H1 (cell line): ENCODE results near the gene RXFP1. TPM values are rescaled to one million over a fixed set of nuclear protein-coding genes. Genes with fewer than 3 reads are reported as not detected.

Experiments
- CTCF ChIA-PET: fragments of 300-600 bp; sonication (Branson Sonifier 250); formaldehyde crosslinking; loops from one replicate; lab custom pipeline; 2021; ENCODE audit not compliant: partially characterized antibody; lab: Charles Lee
- POLR2A ChIA-PET: fragments of 300-600 bp; sonication (Branson Sonifier 250); formaldehyde crosslinking; loops from one replicate; lab custom pipeline; 2021; ENCODE audit warnings: inconsistent platforms; ENCODE audit not compliant: partially characterized antibody; lab: Charles Lee
- DNase-seq, 2 experiments: peaks; one replicate each; pipeline versions ENCODE4 v3.0.0 to v3.0.0-alpha.2; 2010 to 2022; ENCODE audit warnings: low spot score in 2 of 2, low read depth in 1 of 2, mixed read lengths in 1 of 2
- FAIRE-seq: peaks from 2 replicates; lab custom pipeline; 2011; peaks lifted over from hg19 to GRCh38; lab: Jason Lieb, UNC
- H2AFZ ChIP-seq: 2 replicates; pipeline ENCODE4 v1.8.1; 2012; ENCODE audit warnings: low read length, inconsistent platforms
- H2AK5ac ChIP-seq: 2 replicates; pipeline ENCODE4 v1.6.1; 2013; ENCODE audit warnings: low read depth, low read length
- H2BK120ac ChIP-seq: replicated peaks from 2 replicates; pipeline ENCODE3; 2013; ENCODE audit warnings: low read depth, low read length, inconsistent platforms
- H2BK12ac ChIP-seq: 2 replicates; pipeline ENCODE4 v1.6.1; 2013; ENCODE audit warnings: low read depth, low read length
- H2BK15ac ChIP-seq: 2 replicates; pipeline ENCODE4 v1.6.1; 2013; ENCODE audit warnings: low read length
- H2BK20ac ChIP-seq: 2 replicates; pipeline ENCODE4 v1.6.1; 2013; ENCODE audit warnings: low read length
- H2BK5ac ChIP-seq: 2 replicates; pipeline ENCODE4 v1.6.1; 2013; ENCODE audit warnings: low read depth, low read length
- H3K14ac ChIP-seq: 2 replicates; pipeline ENCODE4 v1.6.1; 2013; ENCODE audit warnings: inconsistent platforms; ENCODE audit not compliant: insufficient read length
- H3K18ac ChIP-seq: 2 replicates; pipeline ENCODE4 v1.6.1; 2013; ENCODE audit warnings: low read length; ENCODE audit errors: extremely low read depth
- H3K23ac ChIP-seq: 2 replicates; pipeline ENCODE4 v1.6.1; 2013; ENCODE audit warnings: inconsistent platforms; ENCODE audit not compliant: insufficient read length
- H3K23me2 ChIP-seq: 2 replicates; pipeline ENCODE4 v1.6.1; 2013; ENCODE audit warnings: low read depth, low read length
- H3K27ac ChIP-seq: 2 replicates; pipeline ENCODE4 v1.6.1; 2011; ENCODE audit warnings: low read depth, low read length, inconsistent platforms
- H3K27me3 ChIP-seq, 4 experiments: replicated peaks in 1 of 4; 1 replicate in 1 of 4; 2 replicates in 3 of 4; pipeline versions ENCODE4 v1.6.1 to v1.8.1; 2011 to 2013; ENCODE audit warnings: low read length in 3 of 4, mild to moderate bottlenecking in 3 of 4, inconsistent platforms in 2 of 4, mixed read lengths in 2 of 4, moderate library complexity in 1 of 4; ENCODE audit not compliant: control insufficient read depth in 3 of 4, insufficient read depth in 3 of 4; ENCODE audit errors: extremely low read depth in 1 of 4
- H3K36me3 ChIP-seq, 4 experiments: 2 replicates each; pipeline versions ENCODE4 v1.6.1 to v1.8.1; 2011 to 2013; ENCODE audit warnings: mild to moderate bottlenecking in 4 of 4, low read length in 3 of 4, moderate library complexity in 2 of 4, control low read depth in 1 of 4, inconsistent platforms in 1 of 4; ENCODE audit not compliant: insufficient read depth in 4 of 4, control insufficient read depth in 2 of 4
- H3K4ac ChIP-seq: replicated peaks from 2 replicates; pipeline ENCODE3; 2013; ENCODE audit warnings: low read length, low read depth, mixed read lengths, inconsistent platforms; ENCODE audit not compliant: insufficient read length
- H3K4me1 ChIP-seq, 4 experiments: replicated peaks in 1 of 4; 1 replicate in 1 of 4; 2 replicates in 3 of 4; pipeline versions ENCODE4 v1.6.1 to v1.8.1; 2011 to 2013; ENCODE audit warnings: low read length in 3 of 4, inconsistent platforms in 2 of 4, mixed read lengths in 1 of 4; ENCODE audit not compliant: insufficient read depth in 4 of 4, control insufficient read depth in 3 of 4
- H3K4me2 ChIP-seq, 2 experiments: 2 replicates each; pipeline versions ENCODE4 v1.6.1 to v1.8.1; 2011 to 2013; ENCODE audit warnings: low read depth in 2 of 2, low read length in 2 of 2, control low read depth in 1 of 2, inconsistent platforms in 1 of 2, mild to moderate bottlenecking in 1 of 2; ENCODE audit not compliant: insufficient read depth in 1 of 2
- H3K4me3 ChIP-seq, 4 experiments: fragments of 200-600, 300-600 bp in 1 of 4; sonication (generic), shearing (Covaris generic), sonication (Bioruptor Twin) in 1 of 4; 2 replicates each; pipeline versions ENCODE4 v1.5.1 to v1.8.1; 2011 to 2016; ENCODE audit warnings: low read length in 4 of 4, low read depth in 3 of 4, control low read depth in 2 of 4, inconsistent platforms in 2 of 4, mild to moderate bottlenecking in 2 of 4, mixed read lengths in 1 of 4, moderate library complexity in 1 of 4; ENCODE audit not compliant: insufficient read depth in 2 of 4; ENCODE audit errors: extremely low read depth in 1 of 4
- H3K56ac ChIP-seq: replicated peaks from 2 replicates; pipeline ENCODE3; 2013; ENCODE audit warnings: low read depth, mild to moderate bottlenecking, mixed read lengths, low read length, inconsistent platforms; ENCODE audit not compliant: insufficient read length
- H3K79me1 ChIP-seq: 2 replicates; pipeline ENCODE4 v1.6.1; 2013; ENCODE audit warnings: low read depth, low read length, control low read depth
- H3K79me2 ChIP-seq, 2 experiments: 2 replicates each; pipeline versions ENCODE4 v1.6.1 to v1.8.1; 2012 to 2013; ENCODE audit warnings: low read length in 2 of 2, mild to moderate bottlenecking in 2 of 2, inconsistent platforms in 1 of 2; ENCODE audit not compliant: insufficient read depth in 2 of 2, control insufficient read depth in 1 of 2
- H3K9ac ChIP-seq, 4 experiments: replicated peaks in 1 of 4; 1 replicate in 1 of 4; 2 replicates in 3 of 4; pipeline versions ENCODE4 v1.6.1 to v1.8.1; 2011 to 2013; ENCODE audit warnings: low read depth in 3 of 4, low read length in 3 of 4, control low read depth in 2 of 4, mild to moderate bottlenecking in 2 of 4, moderate library complexity in 2 of 4, inconsistent platforms in 1 of 4; ENCODE audit errors: extremely low read depth in 1 of 4
- H3K9me3 ChIP-seq, 2 experiments: 2 replicates each; pipeline versions ENCODE4 v1.6.1 to v1.8.1; 2012 to 2013; ENCODE audit warnings: mild to moderate bottlenecking in 2 of 2, moderate library complexity in 2 of 2, control low read depth in 1 of 2, inconsistent platforms in 1 of 2, low read depth in 1 of 2, low read length in 1 of 2, mixed read lengths in 1 of 2; ENCODE audit not compliant: insufficient read depth in 2 of 2
- H4K20me1 ChIP-seq, 2 experiments: replicated peaks in 1 of 2; 2 replicates each; pipeline versions ENCODE3 to v1.8.1; 2011 to 2013; ENCODE audit warnings: inconsistent platforms in 2 of 2, low read length in 2 of 2, mild to moderate bottlenecking in 1 of 2; ENCODE audit not compliant: insufficient read depth in 2 of 2, control insufficient read depth in 1 of 2
- H4K5ac ChIP-seq: 2 replicates; pipeline ENCODE4 v1.6.1; 2013; ENCODE audit warnings: low read length, low read depth, mixed read lengths, inconsistent platforms; ENCODE audit not compliant: insufficient read length
- H4K8ac ChIP-seq: 2 replicates; pipeline ENCODE4 v1.8.0; 2013; ENCODE audit warnings: mild to moderate bottlenecking, moderate library complexity, low read length, inconsistent platforms; ENCODE audit not compliant: insufficient read depth; ENCODE audit errors: extremely low read depth
- H4K91ac ChIP-seq: replicated peaks from 2 replicates; pipeline ENCODE3; 2013; ENCODE audit warnings: low read length, mixed read lengths, inconsistent platforms; ENCODE audit not compliant: insufficient read length
- CBX5 ChIP-seq: fragments of 300-800, 300-1000 bp; sonication (generic); IDR thresholded peaks from 2 replicates; pipeline ENCODE4 v1.7.1; 2016; ENCODE audit warnings: antibody characterized with exemption, low read length, low read depth
- CBX8 ChIP-seq: fragments of 300-800, 300-1000 bp; sonication (generic); IDR thresholded peaks from 2 replicates; pipeline ENCODE4 v1.7.1; 2016; ENCODE audit warnings: low read depth, low read length, borderline replicate concordance
- CEBPB ChIP-seq: IDR thresholded peaks from 2 replicates; pipeline ENCODE4 v1.6.1; 2012; ENCODE audit warnings: low read depth, low read length
- CHD1 ChIP-seq: IDR thresholded peaks from 2 replicates; pipeline ENCODE4 v1.6.1; 2012; ENCODE audit warnings: low read depth, low read length, improper control_type of control experiment
- FOSL1 ChIP-seq: IDR thresholded peaks from 2 replicates; pipeline ENCODE4 v1.6.1; 2011; ENCODE audit warnings: mild to moderate bottlenecking, low read depth, low read length, moderate library complexity; ENCODE audit not compliant: insufficient read depth
- HDAC2 ChIP-seq, 2 experiments: fragments of 300-600 bp in 1 of 2; sonication (generic) in 1 of 2; IDR thresholded peaks; 2 replicates each; pipeline ENCODE4 v1.6.1; 2011 to 2012; ENCODE audit warnings: low read depth in 2 of 2, low read length in 2 of 2, mild to moderate bottlenecking in 2 of 2, moderate library complexity in 2 of 2, borderline replicate concordance in 1 of 2, inconsistent platforms in 1 of 2
- KDM5A ChIP-seq: fragments of 200-600 bp; IDR thresholded peaks from 2 replicates; pipeline ENCODE4 v1.7.1; 2012; ENCODE audit warnings: mild to moderate bottlenecking, low read length, inconsistent platforms, mixed read lengths
- POU5F1 ChIP-seq: IDR thresholded peaks from 2 replicates; pipeline ENCODE4 v1.6.1; 2011; ENCODE audit warnings: low read depth, mild to moderate bottlenecking, low read length, moderate library complexity
- RNF2 ChIP-seq: fragments of 200-900, 300-1000 bp; sonication (generic); IDR thresholded peaks from 2 replicates; pipeline ENCODE4 v1.7.1; 2016; ENCODE audit warnings: borderline replicate concordance, low read depth, mild to moderate bottlenecking, antibody characterized with exemption, low read length; ENCODE audit not compliant: poor library complexity, severe bottlenecking; ENCODE audit errors: missing control alignments
- SIRT6 ChIP-seq: IDR thresholded peaks from one replicate; pipeline ENCODE4 v1.7.1; 2012; ENCODE audit warnings: low read length, inconsistent platforms
- ZNF274 ChIP-seq: IDR thresholded peaks from 2 replicates; pipeline ENCODE4 v1.7.0; 2012; ENCODE audit warnings: low read length, borderline replicate concordance; ENCODE audit errors: extremely low read depth
- WGBS, 2 experiments: shearing (Covaris generic) in 1 of 2; methylation state at CpG; one replicate each; pipeline versions ENCODE4 v1.1.6 to v1.1.7; 2013 to 2015; ENCODE audit warnings: low lambda C conversion rate in 2 of 2, mixed read lengths in 2 of 2, inconsistent platforms in 1 of 2, low coverage in 1 of 2, missing lambda C conversion rate in 1 of 2; ENCODE audit not compliant: insufficient replicate concordance in 2 of 2, insufficient coverage in 1 of 2, insufficient read length in 1 of 2; ENCODE audit errors: extremely low coverage in 1 of 2, missing lambda C conversion rate in 1 of 2; 5-methylcytosine and 5-hydroxymethylcytosine counted together
- polyA plus RNA-seq, 7 experiments: library from polyadenylated mRNA; depleted of rRNA in 3 of 7; stranded (reverse) in 5 of 7; unstranded in 2 of 7; fragments of >200 nt in 5 of 7; fragments of 200-250 nt in 2 of 7; gene quantifications; 1 replicate in 5 of 7; 2 replicates in 1 of 7; 4 replicates in 1 of 7; pipeline versions ENCODE4 v1.2.1 to v1.2.3, GENCODE V29; 2011 to 2013; ENCODE audit warnings: missing spikeins in 2 of 7, mixed read lengths in 2 of 7
- total RNA-seq: library from RNA; stranded (reverse); fragmentation: NEBNext Ultra II Directional; extraction: Animal tissue kit (Norgen Biotek cat#: 25700); gene quantifications from 2 replicates; pipeline ENCODE4 v1.2.1, GENCODE V29; 2021
- TF ChIP-seq, protein P1 (sequence below), 3 experiments: IDR thresholded peaks; 1 replicate in 2 of 3; 2 replicates in 1 of 3; pipeline versions ENCODE4 v1.5.1 to v1.6.1; 2011; ENCODE audit warnings: low read length in 3 of 3, mild to moderate bottlenecking in 3 of 3, inconsistent platforms in 2 of 3, low read depth in 1 of 3, moderate library complexity in 1 of 3; ENCODE audit not compliant: insufficient read depth in 1 of 3; ENCODE audit errors: control extremely low read depth in 1 of 3

The RXFP1 gene
- total and polyA plus RNA-seq, 2 of the 8 experiments (the other 6 are each of a cell fraction or from before 2014, with no cell fraction given) = 0.14 to 0.56 TPM

GRCh38 chr4:158538911-158539310 is 17.2 kb downstream of the RXFP1 start:
- Histone ChIP-seq H2BK120ac (no peak overlapping the region), H3K4me3 (no peak overlapping the region), H3K27ac (no peak overlapping the region), H3K36me3 (no peaks in the 10 kb centered on the region), H3K18ac (no peak overlapping the region), H3K23me2 (no peaks in the 10 kb centered on the region), H4K5ac (no peak overlapping the region), H3K4me2 (no peak overlapping the region), H4K8ac (no peak overlapping the region), H4K20me1 (no peaks in the 10 kb centered on the region), H3K23ac (no peak overlapping the region), H2BK12ac (no peak overlapping the region), H2BK20ac (no peak overlapping the region), H2BK15ac (no peak overlapping the region), H4K91ac (no peak overlapping the region), H2BK5ac (no peak overlapping the region), H3K79me1 (no peaks in the 10 kb centered on the region), H3K9ac (no peak overlapping the region), H2AFZ (no peak overlapping the region), H3K79me2 (no peaks in the 10 kb centered on the region), H3K27me3 (no peaks in the 10 kb centered on the region), H3K4ac (no peak overlapping the region), H3K56ac (no peak overlapping the region), H3K14ac (no peak overlapping the region), H3K9me3 (no peaks in the 10 kb centered on the region), H2AK5ac (no peak overlapping the region), H3K4me1 (peaks cover 0 to 7% (median 0%) of the 10 kb centered on the region in 4 experiments; a peak in 1 of 7 replicates)
- CTCF ChIA-PET = no interaction called here
- 92% methylated on average over 3 of the region's 4 CpGs; no CpG with 5 or more reads in 1 of the 2 experiments for WGBS, 2 experiments
- DNase-seq = no peak
- POLR2A ChIA-PET = interaction anchor here (1.0 kb wide), 1 partner anchor 22 kb away, joined by 3 read pairs; no protein-coding TSS in a partner anchor
- no peak for FAIRE-seq
- TF ChIP-seq RNF2 (no peak), ZNF274 (no peak), CBX8 (no peak), HDAC2 (IDR thresholded peaks at IDR 0.05; ENCODE audit: borderline replicate concordance in 1 of 2, low read depth in 2 of 2, low read length in 2 of 2) (no peak), SIRT6 (no peak), CEBPB (no peak), POU5F1 (no peak), FOSL1 (no peak), KDM5A (no peak), CBX5 (no peak), CHD1 (no peak)
- TF ChIP-seq, protein P1, sequence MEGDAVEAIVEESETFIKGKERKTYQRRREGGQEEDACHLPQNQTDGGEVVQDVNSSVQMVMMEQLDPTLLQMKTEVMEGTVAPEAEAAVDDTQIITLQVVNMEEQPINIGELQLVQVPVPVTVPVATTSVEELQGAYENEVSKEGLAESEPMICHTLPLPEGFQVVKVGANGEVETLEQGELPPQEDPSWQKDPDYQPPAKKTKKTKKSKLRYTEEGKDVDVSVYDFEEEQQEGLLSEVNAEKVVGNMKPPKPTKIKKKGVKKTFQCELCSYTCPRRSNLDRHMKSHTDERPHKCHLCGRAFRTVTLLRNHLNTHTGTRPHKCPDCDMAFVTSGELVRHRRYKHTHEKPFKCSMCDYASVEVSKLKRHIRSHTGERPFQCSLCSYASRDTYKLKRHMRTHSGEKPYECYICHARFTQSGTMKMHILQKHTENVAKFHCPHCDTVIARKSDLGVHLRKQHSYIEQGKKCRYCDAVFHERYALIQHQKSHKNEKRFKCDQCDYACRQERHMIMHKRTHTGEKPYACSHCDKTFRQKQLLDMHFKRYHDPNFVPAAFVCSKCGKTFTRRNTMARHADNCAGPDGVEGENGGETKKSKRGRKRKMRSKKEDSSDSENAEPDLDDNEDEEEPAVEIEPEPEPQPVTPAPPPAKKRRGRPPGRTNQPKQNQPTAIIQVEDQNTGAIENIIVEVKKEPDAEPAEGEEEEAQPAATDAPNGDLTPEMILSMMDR (IDR thresholded peaks at IDR 0.05; ENCODE audit: control extremely low read depth in 1 of 3, insufficient read depth in 1 of 3, low read depth in 1 of 3, low read length in 3 of 3) = no peak
